EL (cell line): ENCODE results near the gene TUBA3D.
"Not testable (repeated sequence)": the region's sequence is repeated elsewhere in the genome, so short reads cannot be mapped to it uniquely, and the experiment has no call there.

ENCODE experiments used
- DNase-seq: peaks from one replicate; pipeline ENCODE4 v3.0.0-alpha.2; 2016

Gene TUBA3D

GRCh38 chr2:131475831-131476230 is at the start of gene TUBA3D:
TUBA3D (plus strand) TSS chr2:131476119; CDS start chr2:131476200, 81 bp downstream.
- DNase-seq = no peak

DNA sequence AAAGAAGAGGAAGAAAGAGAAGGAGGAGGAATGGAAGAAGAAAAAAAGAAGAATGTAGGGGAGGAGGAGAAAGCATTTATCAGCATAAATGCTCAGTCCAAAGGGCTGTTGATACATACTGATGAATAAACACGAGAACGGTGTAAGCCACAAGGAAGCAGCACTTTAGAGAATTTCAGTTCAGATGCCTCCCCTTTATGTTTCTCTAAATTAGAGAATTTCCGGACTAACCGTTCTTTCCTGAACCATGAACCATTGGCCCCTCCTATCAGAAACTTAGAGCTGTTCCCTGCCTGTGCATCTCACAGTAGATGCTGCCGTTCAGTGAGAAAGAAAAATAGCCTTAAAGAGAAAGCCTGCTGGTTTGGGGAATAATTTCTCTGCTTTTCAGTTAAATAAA is 49.2 kb upstream of the TUBA3D start:
- no peak for DNase-seq

DNA sequence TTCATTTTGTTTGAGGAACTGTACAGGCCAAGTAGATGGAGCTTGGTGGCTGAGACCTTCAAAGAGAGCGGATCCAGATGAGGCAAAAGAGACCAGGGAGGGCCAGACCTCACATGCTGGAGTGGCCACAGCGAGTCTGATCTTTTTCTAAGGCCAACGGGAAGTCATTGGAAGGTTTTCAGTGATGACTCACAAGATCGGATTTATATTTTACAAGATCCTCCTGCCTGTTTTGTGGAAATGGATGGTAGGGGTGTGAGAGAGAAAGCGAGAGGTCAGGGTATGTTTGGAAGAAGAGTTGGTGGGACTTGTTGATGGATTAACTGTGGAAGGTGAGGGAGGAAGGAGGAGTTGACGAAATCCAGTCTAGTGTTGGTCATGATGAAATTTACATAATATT is 44.6 kb upstream of the TUBA3D start:
- DNase-seq = peak; percentile 51

DNA sequence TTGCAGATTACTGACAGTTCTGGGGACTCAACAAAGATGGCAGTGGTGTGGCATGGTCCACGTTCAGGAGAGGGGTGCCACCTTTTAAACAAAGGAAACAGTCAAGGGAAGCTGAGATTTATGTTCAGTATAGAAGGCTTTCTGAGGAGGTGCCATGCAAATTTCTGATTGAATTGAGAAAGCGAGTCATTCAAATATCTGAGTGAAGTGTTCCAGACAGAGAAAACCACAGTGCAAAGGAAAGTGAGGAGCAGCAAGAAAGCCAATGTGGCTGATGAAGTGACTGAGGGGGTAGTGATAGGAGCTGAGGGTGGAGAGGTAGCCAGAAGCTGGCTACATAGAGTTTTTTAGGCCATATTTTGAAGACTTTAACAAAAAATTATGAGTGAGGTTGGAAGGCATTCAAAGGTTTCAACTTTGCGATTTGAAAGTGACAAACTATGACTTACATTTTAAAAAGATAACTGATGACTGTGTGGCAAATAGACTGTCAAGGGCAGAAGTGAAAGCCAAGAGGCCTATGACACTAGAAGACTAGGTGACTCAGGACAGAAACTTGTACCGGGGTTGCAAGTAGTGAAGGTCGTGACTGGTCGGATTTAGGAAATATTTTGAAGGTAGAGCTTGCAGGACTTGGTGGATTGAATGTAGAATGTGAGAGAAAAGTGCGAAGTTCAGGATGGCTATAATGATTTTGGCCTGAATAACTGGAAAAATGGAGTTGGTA is 35.0 kb upstream of the TUBA3D start:
- DNase-seq = not testable (repeated sequence)

DNA sequence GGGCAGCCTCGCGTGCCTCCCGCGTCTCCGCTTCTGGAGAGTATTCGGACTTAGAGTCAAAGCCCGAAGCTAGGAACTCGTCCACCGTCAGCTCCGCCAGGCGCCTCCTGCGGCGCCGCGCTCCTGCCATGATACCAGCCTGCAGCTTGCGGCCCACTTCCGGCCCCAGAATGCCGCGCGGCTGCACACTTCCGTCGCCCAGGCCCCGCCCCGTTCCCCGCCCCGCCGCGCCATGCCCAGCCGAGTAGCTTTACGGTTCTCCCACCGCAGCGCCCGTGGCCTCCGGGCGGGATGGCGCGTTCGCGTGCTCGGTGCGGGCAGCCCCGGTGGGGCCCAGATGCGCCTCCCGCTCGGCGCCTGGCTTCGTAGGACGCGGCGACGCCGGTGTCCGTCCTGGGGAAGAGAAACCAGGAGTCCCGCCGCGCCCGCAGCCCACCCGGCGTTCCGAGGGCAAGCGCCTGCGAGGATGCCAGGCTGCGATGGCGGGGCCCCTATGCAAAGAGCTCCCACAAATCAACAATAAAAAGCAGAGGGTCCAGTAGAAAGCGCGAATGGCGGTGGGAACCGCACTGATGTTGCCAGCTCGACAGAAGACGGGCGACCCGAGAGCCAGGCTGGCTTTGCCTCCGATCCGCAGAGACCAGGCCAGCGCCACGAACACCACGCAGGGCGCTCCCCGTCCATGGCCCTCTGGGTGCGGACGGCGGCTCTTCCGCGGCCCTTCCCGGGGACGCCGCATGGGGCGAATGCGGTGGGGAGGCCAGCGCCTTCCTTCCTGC is 31.0 kb upstream of the TUBA3D start:
- DNase-seq = not testable (repeated sequence)

GRCh38 chr2:131445515-131445797 is 30.5 kb upstream of the TUBA3D start:
- not testable (repeated sequence) for DNase-seq

GRCh38 chr2:131445896-131446295 is 30.0 kb upstream of the TUBA3D start:
- DNase-seq = no peak

DNA sequence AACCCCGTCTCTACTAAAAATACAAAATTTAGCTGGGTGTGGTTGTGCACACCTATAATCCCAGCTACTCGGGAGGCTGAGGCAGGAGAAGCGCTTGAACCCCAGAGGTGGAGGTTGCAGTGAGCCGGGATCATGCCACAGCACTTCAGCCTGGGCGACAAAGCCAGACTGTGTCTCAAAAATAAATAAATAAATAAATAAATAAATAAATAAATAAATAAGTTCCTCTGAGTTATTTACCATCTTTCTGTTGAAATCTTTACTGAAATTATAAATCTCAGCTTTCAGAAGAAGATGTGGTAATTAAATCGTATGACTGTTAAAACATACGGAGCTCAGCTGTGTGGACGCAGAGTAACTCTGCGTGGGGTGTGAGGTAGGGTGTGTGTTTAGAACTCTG is 27.9 kb upstream of the TUBA3D start:
- not testable (repeated sequence) for DNase-seq

- not testable (repeated sequence) for DNase-seq
Measured at GRCh38 chr2:131451265-131451949, 24.5 kb upstream of the TUBA3D start.

GRCh38 chr2:131454914-131455313 is 21.0 kb upstream of the TUBA3D start:
- DNase-seq = not testable (repeated sequence)

DNA sequence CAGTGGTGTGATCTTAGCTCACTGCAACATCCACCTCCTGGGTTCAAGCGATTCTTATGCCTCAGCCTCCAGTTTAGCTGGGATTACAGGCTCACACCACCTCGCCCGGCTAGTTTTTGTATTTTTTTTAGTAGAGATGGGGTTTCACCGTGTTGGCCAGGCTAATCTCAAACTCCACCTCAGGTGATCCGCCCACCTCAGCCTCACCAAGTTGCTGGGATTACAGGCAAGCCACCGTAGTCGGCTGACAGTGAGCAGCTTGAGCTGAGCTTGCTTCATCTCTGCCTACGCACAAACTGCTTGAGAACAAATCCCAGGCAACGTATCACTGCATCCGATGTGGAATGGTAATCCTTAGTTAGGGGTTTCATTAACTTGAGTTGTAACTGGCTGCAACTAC is 8.2 kb upstream of the TUBA3D start:
- DNase-seq = not testable (repeated sequence)

GRCh38 chr2:131470944-131471343 is 5.0 kb upstream of the TUBA3D start:
- DNase-seq = not testable (repeated sequence)

DNA sequence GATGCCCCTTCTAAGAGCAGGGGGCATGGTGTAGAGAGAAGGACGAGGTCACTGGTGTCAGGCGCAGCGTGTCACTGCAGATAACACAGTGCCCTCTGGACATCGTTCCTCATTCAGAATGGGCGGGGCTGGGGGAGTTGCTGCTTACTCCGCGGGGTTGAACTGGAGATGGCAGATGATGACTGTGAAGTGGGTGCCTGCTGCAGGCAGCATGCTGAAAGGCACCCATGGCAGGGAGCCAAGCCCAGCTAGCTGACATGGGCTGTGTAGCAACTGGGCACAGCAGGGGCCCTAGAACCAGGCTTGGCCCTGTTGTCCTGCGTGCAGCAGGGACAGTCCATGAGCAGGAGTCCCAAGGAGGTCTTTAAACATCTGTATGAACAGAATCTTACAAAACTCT is 4.3 kb upstream of the TUBA3D start:
- not testable (repeated sequence) for DNase-seq

- not testable (repeated sequence) for DNase-seq
Measured at GRCh38 chr2:131473266-131473665, 2.7 kb upstream of the TUBA3D start.

GRCh38 chr2:131476363-131476762 is 444 bp downstream of the TUBA3D start:
- not testable (repeated sequence) for DNase-seq

DNA sequence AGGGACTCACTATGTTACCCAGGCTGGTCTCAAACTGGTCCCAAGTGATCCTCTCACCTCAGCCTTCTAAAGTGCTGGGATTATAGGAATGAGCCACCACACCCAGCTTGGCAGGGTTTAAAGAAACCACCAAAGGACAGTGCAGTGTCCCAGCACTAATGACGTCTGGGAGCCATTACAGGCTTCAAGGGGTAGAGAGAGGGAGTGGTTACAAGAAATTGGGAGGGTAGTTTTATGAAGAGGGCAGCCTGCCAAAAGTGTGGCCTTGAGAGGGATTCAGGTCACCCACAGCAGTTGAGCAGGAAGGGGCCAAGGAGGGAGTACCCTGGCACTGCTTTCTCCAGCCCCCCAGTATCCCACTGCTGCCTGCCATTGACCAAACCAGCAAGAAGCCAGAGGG is 1.3 kb downstream of the TUBA3D start:
- DNase-seq = not testable (repeated sequence)

- not testable (repeated sequence) for DNase-seq
Measured at GRCh38 chr2:131478074-131478849, 2.3 kb downstream of the TUBA3D start.

DNA sequence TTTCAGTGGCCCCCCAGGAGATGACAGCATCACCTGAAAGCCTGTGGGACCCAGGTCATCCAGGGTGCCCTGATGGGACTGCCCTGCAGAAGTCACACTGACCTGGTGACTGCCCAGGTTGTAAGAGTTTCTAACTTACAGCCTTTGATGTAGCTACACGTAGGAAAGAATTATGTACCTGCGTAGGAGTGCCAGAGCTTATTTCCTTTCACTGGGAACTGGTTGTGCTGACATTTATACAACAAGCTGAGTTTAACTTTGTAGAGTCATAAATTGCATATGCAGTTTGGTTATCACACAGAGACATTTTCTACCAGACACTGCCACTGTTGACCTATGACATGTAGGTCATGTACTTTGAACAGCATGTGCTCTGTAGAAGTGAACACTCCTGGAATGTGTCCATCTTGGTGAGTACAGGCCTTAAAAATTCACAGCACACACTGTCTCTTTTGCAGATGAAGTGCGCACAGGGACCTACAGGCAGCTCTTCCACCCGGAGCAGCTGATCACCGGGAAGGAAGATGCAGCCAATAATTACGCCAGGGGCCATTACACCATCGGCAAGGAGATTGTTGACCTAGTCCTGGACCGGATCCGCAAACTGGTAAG is 3.0 kb downstream of the TUBA3D start:
- not testable (repeated sequence) for DNase-seq

GRCh38 chr2:131480351-131480750 is 4.4 kb downstream of the TUBA3D start:
- not testable (repeated sequence) for DNase-seq

DNA sequence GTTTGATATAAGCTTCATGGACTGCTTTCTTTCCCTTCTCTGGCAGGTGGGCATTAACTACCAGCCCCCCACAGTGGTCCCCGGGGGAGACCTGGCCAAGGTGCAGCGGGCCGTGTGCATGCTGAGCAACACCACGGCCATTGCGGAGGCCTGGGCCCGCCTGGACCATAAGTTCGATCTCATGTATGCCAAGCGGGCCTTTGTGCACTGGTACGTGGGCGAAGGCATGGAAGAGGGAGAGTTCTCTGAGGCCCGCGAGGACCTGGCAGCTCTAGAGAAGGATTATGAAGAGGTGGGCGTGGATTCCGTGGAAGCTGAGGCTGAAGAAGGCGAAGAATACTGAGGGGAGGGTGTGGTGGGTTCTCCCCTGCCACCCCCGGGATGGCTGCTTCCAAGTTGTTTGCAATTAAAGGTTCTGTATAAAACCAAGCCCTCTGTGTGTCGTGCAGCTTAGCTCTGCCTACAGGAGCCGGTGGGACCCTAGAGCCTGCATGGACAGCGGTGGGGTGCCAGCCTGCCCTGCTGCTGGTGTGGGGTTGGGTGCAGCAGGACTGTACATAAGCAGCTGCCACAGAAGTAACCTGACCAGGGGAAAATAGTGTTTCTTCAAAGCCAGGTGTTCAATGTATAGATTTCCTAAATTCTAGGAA is 6.7 kb downstream of the TUBA3D start:
- DNase-seq = not testable (repeated sequence)

DNA sequence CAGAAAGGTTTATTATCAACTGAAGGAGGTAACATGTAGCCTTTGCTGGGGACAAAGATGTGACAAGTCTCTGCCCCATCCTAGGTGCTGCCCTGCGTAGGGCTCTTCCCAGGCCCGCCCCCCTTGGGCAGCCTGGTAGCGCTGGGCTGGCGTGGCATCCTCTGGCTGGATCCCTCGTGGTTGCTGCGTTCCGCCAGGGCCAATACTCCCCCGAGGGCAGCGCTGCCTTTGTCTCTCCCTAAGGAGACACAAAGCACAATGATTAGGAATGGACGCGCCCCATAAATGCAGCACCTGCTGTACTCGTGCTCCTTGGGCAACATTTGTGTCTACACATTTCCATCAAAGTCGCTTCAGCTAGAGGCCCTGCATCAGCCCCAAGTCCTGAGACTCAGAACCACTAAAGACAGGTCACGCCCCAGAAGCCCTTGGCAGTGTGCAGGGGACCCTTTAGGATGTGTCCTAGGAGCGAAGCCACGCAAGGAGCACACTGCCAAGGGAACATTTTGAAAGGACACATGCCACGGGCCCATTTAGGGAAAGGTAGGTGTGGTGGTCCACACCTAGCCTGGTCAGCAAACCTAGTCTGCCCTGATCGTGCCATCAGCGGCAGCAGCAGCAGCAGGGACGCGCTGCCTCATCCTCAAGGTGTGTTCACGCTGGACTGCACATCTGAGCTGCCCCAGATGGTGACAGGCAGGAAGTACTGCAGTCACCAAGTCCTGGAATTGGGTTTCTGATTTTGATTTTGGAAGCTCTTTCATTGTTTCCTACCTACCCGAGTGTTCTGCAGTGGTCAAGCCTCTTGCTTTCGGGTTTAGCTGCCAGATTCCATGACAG is 8.3 kb downstream of the TUBA3D start:
- not testable (repeated sequence) for DNase-seq
